ENCODE data around the gene NEMP1.

NEMP1 gene

GRCh38 chr12:57106021-57106708 is 27.6 kb upstream of the NEMP1 start:
- DNase-seq, result no peak

- no peak for DNase-seq
Measured at GRCh38 chr12:57105011-57105753, 26.6 kb upstream of the NEMP1 start.

DNA sequence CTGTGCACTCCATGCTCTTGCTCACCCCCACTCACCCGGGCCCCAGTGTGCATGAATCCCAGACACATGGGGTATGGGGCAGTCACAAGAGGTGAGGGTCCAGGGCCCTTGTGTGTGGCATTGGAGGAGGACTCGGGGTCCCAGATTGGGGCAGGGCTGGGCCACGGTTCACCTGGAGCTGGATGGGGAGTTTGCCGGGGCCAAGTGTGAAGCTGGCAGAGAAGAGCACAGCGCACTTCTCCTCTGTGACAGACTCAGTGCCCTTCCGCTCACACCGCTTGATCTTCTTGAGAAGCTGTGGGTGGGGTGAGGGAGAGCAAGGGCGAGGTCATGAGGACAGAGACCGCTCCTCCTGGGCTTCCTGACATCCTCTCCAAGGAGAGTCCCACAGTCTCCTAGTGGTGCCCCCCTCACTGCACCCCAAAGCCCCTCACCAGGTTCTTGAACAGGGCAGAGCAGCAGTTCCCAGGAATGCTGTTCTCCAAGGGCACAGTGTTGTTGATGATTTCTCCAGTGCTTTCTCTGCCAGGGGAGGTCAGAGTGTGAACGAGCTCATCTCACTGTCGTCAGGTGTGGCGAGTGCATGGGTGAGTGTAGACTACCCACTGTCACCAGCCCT is 25.8 kb upstream of the NEMP1 start:
- no peak for DNase-seq

DNA sequence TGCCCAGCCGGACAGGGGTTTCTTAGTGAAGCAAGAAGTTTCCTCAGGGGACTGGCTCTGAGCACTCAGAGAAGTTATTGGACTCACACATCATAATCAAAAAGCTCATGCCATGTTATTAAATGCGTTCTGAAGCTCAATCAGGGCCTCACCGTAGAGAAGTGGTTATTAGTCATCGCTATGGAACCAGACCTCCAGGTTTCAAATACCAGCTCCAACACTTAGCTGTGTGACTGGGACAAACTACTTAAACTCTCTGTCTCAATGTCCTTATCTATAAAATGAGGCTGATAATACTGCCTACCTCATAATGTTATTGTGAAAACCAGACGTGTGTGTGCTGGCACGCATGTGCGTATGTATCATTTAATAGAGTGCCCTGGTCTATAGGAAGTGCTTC is 25.3 kb upstream of the NEMP1 start:
- no peak for DNase-seq

DNA sequence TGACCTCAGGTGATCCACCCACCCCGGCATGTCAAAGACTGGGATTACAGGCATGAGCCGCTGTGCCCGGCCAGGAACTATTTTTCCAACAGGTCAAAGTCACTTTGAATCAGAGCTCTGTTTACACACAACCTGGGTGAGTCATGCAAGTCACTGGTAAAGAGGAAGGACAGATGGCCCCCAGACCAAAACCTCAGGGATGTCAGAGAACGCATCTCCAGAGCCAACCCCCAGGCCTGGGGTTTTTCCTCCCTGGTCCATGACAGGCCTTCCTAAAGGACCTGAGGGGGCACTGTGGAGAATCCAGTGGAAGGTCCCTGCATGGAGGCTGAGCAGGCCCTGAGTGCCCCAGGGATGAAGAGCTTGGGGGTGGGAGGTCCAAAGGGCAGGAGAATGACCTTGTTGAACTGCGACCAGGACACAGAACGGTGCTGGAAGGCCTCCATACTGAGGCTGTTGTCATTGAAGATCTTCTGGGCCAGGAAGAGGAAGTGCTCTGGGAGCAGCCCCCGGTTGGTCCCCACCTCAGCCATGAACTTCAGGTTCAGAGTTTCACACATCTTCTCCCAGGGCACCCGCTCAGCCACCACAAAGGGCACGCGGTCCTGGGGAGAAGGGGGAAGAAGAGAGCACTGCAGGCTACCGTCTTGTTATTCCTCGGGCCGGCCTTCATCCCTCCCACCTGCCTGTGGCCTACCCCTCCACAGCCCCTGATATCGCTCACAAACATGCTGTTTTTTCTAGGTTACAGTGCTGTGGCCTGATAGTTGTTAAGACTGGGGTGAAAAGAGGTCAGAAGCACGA is 23.5 kb upstream of the NEMP1 start:
- DNase-seq, result no peak

DNA sequence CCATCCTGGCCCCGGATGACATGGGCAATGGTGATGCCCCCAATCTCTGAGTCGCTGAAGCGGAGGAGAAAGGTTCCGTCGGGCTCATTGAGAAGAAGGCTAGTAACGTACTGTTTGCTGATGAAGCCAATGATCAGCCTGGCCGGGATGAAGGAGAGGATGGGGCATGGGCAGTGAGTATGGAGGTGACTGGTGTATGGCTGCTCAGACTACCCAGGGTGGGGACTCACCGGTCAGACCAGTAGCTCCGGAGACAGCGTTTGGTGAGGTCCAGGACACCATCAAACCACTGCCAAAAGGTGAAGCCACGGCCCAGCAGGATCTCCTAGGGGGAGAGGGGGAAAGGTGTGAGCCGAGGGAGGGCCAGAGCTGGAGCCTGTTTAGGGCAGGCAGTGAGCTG is 21.2 kb upstream of the NEMP1 start:
- DNase-seq, result no peak

GRCh38 chr12:57099047-57099714 is 20.6 kb upstream of the NEMP1 start:
- no peak for DNase-seq

DNA sequence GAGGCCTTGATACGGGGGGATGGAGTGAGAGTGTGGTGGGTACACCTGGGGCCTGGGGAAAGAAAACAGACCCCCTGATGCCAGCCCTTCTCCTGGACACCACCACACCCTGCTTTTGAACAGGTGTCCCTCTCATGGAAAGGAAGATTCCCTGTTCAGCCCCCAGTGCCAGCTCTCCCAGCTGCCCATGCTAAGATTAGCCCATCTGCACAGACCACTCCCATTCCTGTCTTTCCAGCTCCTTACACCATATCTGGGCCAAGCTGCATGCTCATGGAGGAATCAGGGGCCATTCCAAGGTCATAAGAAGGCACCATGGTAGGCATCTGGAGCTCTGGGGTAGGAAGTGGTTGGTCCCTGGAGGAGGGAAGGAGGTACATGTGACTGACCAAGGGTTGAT is 20.0 kb upstream of the NEMP1 start:
- DNase-seq, result no peak

DNA sequence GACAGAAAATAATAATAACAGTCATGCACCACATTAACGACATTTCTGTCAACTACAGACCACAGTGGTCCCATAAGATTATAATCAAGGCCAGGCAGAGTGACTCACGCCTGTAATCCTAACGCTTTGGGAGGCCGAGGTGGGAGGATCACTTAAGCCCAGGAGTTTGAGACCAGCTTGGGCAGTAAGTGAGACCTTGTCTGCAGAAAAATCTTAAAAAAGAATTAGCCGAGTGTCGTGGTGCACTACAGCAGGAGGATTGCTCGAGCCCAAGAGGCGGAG is 18.9 kb upstream of the NEMP1 start:
- DNase-seq, result no peak

DNA sequence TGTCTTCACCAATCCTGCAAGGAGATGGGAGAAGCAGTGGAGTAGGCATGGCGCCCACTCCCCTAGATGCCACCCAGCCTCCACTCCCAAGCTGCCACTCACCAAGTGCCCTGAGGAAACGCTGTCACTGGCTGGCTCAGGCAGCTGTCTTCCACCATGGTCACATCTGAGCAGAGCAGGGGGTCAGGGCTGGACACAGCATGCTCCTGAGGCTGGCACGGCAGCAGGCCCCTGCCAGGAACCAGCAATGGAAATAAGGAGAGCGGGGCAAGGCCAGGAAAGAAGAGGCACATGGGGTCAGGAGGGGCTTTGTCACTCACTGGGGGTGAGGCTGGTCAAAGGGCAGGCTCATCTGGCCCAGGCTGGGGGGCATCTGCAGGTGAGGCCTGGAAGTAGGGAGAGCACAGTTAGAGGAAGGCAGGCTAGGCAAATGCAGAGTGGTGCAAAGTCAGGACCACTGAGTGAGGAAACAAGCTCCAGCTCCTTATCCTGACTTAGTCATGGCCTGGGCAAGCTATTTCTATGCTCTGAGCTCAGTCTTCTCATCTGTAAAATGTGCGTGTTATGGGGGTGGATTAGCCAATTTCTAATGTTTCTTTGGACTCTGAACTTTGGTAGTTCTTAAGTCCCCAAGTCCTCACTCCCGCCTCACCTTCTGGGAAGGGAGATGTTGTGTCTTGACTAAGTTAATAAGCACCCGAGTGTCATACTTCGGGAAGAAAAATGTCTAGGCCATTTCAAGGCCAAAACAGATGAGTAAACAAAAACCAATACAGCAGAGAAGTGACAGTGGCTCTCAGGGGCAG is 18.4 kb upstream of the NEMP1 start:
- no peak for DNase-seq

DNA sequence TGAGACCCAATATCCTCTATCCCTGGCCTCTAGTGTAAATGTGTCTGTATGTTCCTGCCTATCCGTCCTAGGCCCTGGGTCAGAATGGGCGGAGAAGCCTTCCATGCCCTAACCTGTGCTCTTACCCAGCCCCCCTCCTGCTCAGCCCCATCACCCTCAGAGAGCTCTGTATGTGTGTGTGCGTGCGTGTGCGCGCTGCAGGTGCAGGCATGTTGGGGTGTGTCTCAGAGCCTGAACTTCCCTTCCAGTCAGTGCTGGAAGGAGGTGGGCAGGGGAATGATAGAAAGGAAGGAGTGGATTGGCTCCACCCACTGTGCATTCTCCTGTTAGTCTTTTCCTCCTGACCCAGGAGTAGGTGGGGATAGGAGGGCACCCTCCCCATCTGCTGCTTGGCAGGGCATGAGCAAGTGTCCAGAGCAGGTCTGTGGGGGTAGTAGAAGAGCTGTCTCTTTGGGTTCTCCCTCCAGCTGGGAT is 17.5 kb upstream of the NEMP1 start:
- DNase-seq, result no peak

DNA sequence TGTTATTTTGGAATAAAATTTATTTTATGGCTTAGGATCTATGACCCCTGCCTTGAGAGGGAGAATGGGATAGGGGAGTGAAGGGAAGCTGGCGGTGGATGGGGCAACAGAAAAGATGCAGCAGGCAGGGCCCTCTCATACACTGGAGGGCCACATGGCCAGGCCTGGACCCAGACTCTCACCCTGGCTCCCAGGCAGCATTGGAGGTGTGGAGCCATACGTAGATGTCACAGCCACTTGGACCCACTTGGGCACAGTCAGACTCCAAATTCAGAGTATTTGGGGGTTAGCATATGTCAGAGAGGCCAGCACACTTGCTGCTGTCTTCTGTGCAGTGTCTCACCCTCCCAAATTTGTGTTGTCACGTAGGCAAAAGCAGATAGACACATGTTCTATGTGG is 16.8 kb upstream of the NEMP1 start:
- DNase-seq, result no peak

- no peak for DNase-seq
Measured at GRCh38 chr12:57094208-57095160, 15.9 kb upstream of the NEMP1 start.

GRCh38 chr12:57093415-57094207 is 15.0 kb upstream of the NEMP1 start:
- DNase-seq, result peak; percentile 73

DNA sequence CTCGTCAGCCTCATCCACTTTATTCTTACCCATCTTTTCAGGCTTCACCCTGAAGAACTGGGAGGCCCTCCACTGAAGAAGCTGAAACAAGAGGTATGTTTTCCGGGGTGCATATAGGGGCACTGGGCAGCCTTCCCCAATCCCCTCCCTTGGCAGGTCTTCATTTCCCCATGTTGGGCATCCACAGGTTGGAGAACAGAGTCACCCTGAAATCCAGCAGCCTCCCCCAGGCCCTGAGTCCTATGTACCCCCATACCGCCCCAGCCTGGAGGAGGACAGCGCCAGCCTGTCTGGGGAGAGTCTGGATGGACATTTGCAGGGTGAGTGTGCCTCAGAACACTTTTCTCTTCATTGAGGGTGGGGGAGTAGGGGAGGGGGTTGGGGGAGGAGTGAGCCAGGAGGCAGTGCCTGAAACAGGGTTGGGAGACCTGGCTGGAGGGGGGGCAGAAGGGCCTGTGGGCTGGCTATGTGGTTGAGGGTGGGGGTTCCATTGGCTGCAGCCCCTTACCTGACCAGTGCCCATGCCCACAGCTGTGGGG is 14.4 kb upstream of the NEMP1 start:
- DNase-seq, result no peak

- DNase-seq, result no peak
Measured at GRCh38 chr12:57092529-57092862, 13.9 kb upstream of the NEMP1 start.

DNA sequence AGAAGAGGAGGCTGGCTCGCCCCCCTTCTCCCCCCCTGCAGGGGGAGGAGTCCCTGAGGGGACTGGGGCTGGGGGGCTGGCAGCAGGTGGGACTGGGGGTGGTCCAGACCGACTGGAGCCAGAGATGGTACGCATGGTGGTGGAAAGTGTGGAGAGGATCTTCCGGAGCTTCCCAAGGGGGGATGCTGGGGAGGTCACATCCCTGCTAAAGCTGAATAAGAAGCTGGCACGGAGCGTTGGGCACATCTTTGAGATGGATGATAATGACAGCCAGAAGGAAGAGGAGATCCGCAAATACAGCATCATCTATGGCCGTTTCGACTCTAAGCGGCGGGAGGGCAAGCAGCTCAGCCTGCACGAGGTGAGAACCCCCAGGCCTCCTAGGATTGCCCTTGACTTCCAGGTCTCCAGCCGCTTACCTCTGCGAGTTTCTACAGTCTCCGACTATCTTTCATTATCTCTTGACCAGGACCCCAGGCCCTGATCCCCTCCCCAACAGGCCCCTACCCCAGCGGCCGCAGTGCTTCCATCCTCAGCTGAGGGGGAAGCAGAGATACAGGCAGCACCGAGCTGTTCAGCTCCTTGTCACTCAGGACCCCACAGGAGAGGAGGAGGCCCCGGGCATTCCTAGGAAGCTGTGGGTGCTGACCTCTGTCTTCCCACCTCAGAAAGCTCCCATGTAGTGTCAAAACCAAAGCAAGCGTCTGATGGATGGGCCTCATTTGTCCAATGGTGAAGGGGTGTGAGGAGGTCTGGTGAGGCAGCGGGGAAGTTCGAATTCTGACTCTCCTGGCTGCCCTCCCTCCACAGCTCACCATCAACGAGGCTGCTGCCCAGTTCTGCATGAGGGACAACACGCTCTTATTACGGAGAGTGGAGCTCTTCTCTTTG is 13.3 kb upstream of the NEMP1 start:
- no peak for DNase-seq

- no peak for DNase-seq
Measured at GRCh38 chr12:57090924-57091637, 12.5 kb upstream of the NEMP1 start.

Measured in activated CD4-positive, alpha-beta T cell treated with anti-CD3 and anti-CD28 coated beads, Interleukin-2, Interleukin-6, amounts not matched to agents 100 ng/mL and 50 ng/mL, durations not matched to agents 16 hours and 8 hours (primary cell).